MM.1S (cell line): Measurements from ENCODE around the gene DIP2C.

ENCODE experiments used
- DNase-seq: peaks from one replicate; pipeline ENCODE4 v3.0.0-alpha.2; 2015
- H2AFZ ChIP-seq: fragments of 300-600 bp; sonication (generic); 2 replicates; pipeline ENCODE4 v1.6.0; 2016; ENCODE audit warnings: antibody characterized with exemption, low read length
- H3F3A ChIP-seq: fragments of 300-600 bp; sonication (generic); 2 replicates; pipeline ENCODE4 v1.6.1; 2016; ENCODE audit warnings: mild to moderate bottlenecking, antibody characterized with exemption, low read length, moderate library complexity, mixed read lengths; ENCODE audit not compliant: insufficient read depth
- H3K27ac ChIP-seq: fragments of 300-600 bp; sonication (generic); 2 replicates; pipeline ENCODE4 v1.5.1; 2016; ENCODE audit warnings: mild to moderate bottlenecking, low read length
- H3K27me3 ChIP-seq: fragments of 300-600 bp; sonication (generic); replicated peaks from 2 replicates; pipeline ENCODE4 v1.6.0; 2016; ENCODE audit warnings: low read length; ENCODE audit not compliant: insufficient read depth
- H3K36me3 ChIP-seq: fragments of 300-600 bp; sonication (generic); replicated peaks from 2 replicates; pipeline ENCODE4 v1.6.1; 2016; ENCODE audit warnings: mild to moderate bottlenecking, low read length, mixed read lengths; ENCODE audit not compliant: insufficient read depth
- H3K4me1 ChIP-seq: fragments of 300-600 bp; sonication (generic); 2 replicates; pipeline ENCODE4 v1.6.1; 2016; ENCODE audit warnings: low read length, mixed read lengths
- H3K4me2 ChIP-seq: fragments of 300-600 bp; sonication (generic); 2 replicates; pipeline ENCODE4 v1.6.0; 2016; ENCODE audit warnings: low read depth, low read length
- H3K4me3 ChIP-seq: fragments of 300-600 bp; sonication (generic); 2 replicates; pipeline ENCODE4 v1.5.1; 2016; ENCODE audit warnings: low read length, mixed read lengths
- H3K79me2 ChIP-seq: fragments of 300-600 bp; sonication (generic); 2 replicates; pipeline ENCODE4 v1.6.1; 2016; ENCODE audit warnings: mixed run types, low read length, mixed read lengths
- H3K9ac ChIP-seq: fragments of 300-600 bp; sonication (generic); 2 replicates; pipeline ENCODE4 v1.6.1; 2016; ENCODE audit warnings: low read length, mixed read lengths
- H3K9me2 ChIP-seq: fragments of 300-600 bp; sonication (generic); replicated peaks from 2 replicates; pipeline ENCODE4 v1.6.1; 2016; ENCODE audit warnings: mild to moderate bottlenecking, low read length, mixed read lengths; ENCODE audit not compliant: insufficient read depth
- H3K9me3 ChIP-seq: fragments of 300-600 bp; sonication (generic); replicated peaks from 2 replicates; pipeline ENCODE4 v1.6.1; 2016; ENCODE audit warnings: mild to moderate bottlenecking, low read length, mixed read lengths; ENCODE audit not compliant: insufficient read depth
- H4K20me1 ChIP-seq: fragments of 300-600 bp; sonication (generic); 2 replicates; pipeline ENCODE4 v1.6.1; 2016; ENCODE audit warnings: mild to moderate bottlenecking, low read length, moderate library complexity, mixed read lengths; ENCODE audit not compliant: insufficient read depth
- EZH2 ChIP-seq: fragments of 300-600 bp; sonication (generic); optimal IDR thresholded peaks from 2 replicates; pipeline ENCODE3; 2017; ENCODE audit warnings: low read depth, mild to moderate bottlenecking, antibody characterized with exemption, low read length, mixed read lengths
- EZH2phosphoT487 ChIP-seq: fragments of 300-600 bp; sonication (generic); IDR thresholded peaks from 2 replicates; pipeline ENCODE4 v1.6.1; 2018; ENCODE audit warnings: antibody characterized with exemption, low read length
- TF ChIP-seq, protein P1 (sequence below): fragments of 300-600 bp; sonication (generic); IDR thresholded peaks from 2 replicates; pipeline ENCODE4 v1.5.1; 2016; ENCODE audit warnings: antibody characterized with exemption, low read length, mixed read lengths

The DIP2C gene

DNA sequence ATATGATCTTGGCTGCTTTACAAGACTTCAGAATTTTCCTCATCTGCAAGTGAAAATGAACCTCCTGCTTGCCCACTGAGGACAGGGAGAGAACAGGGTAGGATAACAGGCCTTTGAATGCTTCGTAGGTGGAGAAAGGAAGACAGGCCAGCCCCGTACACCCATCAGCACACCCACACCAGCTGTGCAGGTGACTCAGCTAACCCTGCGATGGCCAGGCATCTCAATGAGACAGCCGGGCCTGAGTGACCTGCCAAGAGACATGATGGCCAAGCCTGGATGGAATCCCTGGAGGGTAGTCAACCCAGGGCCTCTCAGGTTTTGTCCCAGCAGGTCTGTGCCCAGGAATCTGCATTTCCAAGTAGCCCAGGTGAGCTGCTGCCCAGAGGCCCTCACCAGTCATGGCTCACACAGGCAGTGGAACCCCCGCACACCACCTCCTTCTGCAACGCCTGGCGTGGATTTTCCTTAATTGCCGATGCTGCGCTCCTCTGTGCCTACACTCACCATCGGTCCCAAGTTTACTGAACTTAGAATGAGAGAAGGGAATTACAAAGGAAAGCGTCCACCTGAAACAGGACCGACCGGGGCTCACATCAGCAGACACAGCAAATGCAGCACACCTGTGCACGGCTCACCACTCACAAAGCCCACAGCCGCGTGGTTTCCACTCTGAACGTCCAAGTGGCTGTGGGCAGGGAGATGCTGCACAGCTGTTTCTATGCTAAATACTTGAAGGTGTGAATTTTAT is 163.7 kb downstream of the DIP2C start:
- no peaks in the 10 kb centered on the region for H3K36me3 ChIP-seq
- no peaks in the 10 kb centered on the region for H3K4me1 ChIP-seq
- H3K4me2 ChIP-seq, result no peak overlapping the region
- no peaks in the 10 kb centered on the region for H3K27me3 ChIP-seq
- no peaks in the 10 kb centered on the region for H3F3A ChIP-seq
- no peak overlapping the region for H3K9ac ChIP-seq
- H2AFZ ChIP-seq, result no peak overlapping the region
- no peak overlapping the region for H3K27ac ChIP-seq
- H3K9me2 ChIP-seq, result no peaks in the 10 kb centered on the region
- TF ChIP-seq, protein P1, sequence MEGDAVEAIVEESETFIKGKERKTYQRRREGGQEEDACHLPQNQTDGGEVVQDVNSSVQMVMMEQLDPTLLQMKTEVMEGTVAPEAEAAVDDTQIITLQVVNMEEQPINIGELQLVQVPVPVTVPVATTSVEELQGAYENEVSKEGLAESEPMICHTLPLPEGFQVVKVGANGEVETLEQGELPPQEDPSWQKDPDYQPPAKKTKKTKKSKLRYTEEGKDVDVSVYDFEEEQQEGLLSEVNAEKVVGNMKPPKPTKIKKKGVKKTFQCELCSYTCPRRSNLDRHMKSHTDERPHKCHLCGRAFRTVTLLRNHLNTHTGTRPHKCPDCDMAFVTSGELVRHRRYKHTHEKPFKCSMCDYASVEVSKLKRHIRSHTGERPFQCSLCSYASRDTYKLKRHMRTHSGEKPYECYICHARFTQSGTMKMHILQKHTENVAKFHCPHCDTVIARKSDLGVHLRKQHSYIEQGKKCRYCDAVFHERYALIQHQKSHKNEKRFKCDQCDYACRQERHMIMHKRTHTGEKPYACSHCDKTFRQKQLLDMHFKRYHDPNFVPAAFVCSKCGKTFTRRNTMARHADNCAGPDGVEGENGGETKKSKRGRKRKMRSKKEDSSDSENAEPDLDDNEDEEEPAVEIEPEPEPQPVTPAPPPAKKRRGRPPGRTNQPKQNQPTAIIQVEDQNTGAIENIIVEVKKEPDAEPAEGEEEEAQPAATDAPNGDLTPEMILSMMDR, result no peak
- no peak for TF ChIP-seq EZH2
- TF ChIP-seq EZH2phosphoT487, result no peak
- no peaks in the 10 kb centered on the region for H3K9me3 ChIP-seq
- DNase-seq, result no peak
- no peaks in the 10 kb centered on the region; the same call in 1 of the 2 replicates for H3K79me2 ChIP-seq
- H3K4me3 ChIP-seq, result no peak overlapping the region
- H4K20me1 ChIP-seq, result no peaks in the 10 kb centered on the region

DNA sequence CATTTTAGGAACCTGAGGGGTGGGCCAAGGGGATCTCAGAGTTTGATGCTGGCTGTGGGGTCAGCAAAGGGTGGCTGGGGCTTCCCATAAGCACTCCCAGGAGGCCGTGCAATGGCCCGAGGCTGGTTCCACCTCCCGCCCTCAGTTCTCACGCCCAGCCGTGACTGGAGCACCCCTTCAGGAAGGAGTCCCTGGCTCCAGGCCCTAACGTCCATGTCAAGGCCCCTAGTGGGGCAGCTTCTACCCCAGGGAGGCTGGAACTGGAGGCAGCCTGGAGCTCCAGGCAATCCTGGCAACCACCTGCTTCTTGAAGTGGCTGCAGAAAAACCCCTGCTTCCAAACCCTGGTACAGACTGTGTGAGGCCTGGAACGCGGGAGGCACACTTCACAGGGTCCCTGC is 165.5 kb downstream of the DIP2C start:
- H2AFZ ChIP-seq, result no peak overlapping the region
- no peaks in the 10 kb centered on the region for H3K79me2 ChIP-seq
- DNase-seq, result no peak
- no peaks in the 10 kb centered on the region for H3F3A ChIP-seq
- H3K9ac ChIP-seq, result no peak overlapping the region
- no peak overlapping the region for H3K4me2 ChIP-seq
- no peak overlapping the region for H3K4me3 ChIP-seq
- no peaks in the 10 kb centered on the region for H3K36me3 ChIP-seq
- H3K27me3 ChIP-seq, result no peaks in the 10 kb centered on the region
- no peaks in the 10 kb centered on the region for H3K9me2 ChIP-seq
- peaks cover 5% of the 10 kb centered on the region for H3K4me1 ChIP-seq
- H3K27ac ChIP-seq, result no peak overlapping the region
- no peaks in the 10 kb centered on the region for H4K20me1 ChIP-seq
- TF ChIP-seq EZH2 (no peak), EZH2phosphoT487 (no peak)
- TF ChIP-seq, protein P1, result no peak
- no peaks in the 10 kb centered on the region for H3K9me3 ChIP-seq

DNA sequence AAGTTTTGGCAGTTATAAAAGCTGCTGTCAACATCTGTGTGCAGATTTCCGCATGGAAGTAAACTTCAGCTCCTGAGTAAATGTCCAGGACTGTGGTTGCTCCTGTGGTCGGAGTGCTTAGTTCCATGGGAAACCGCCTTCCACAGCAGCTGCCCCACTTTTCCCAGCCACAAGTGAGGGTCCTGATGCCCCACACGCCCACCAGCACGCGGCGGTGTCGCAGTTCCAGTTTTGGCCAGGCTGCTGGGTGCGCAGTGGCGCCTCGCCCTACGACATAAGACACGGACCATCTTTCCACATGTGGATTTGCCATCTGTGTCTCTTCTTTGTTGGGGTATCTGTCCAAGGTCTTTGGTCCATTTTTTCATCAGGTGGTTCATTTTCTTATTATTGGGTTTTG is 167.1 kb downstream of the DIP2C start:
- Histone ChIP-seq H3K9me3 (no peaks in the 10 kb centered on the region), H2AFZ (no peak overlapping the region), H3K4me3 (no peak overlapping the region), H3K27ac (no peak overlapping the region), H3K79me2 (no peaks in the 10 kb centered on the region), H3K27me3 (no peaks in the 10 kb centered on the region), H4K20me1 (no peaks in the 10 kb centered on the region), H3K4me1 (peaks cover 10% of the 10 kb centered on the region), H3F3A (peaks cover under 1% of the 10 kb centered on the region; the same call in 1 of the 2 replicates), H3K9ac (no peak overlapping the region), H3K4me2 (no peak overlapping the region), H3K36me3 (no peaks in the 10 kb centered on the region), H3K9me2 (no peaks in the 10 kb centered on the region)
- TF ChIP-seq, protein P1, result no peak
- TF ChIP-seq EZH2 (no peak), EZH2phosphoT487 (no peak)
- DNase-seq, result no peak
